Fibroblast of upper back skin (primary cell): ENCODE data around the gene RNF169.
A peak's percentile ranks its signal among the peaks of the same experiment; 100 is the strongest.
"Not testable (repeated sequence)": the region's sequence is repeated elsewhere in the genome, so short reads cannot be mapped to it uniquely, and the experiment has no call there.

Source experiments
- DNase-seq: peaks from one replicate; pipeline ENCODE4 v3.0.0-alpha.2; 2013

The RNF169 gene

DNA sequence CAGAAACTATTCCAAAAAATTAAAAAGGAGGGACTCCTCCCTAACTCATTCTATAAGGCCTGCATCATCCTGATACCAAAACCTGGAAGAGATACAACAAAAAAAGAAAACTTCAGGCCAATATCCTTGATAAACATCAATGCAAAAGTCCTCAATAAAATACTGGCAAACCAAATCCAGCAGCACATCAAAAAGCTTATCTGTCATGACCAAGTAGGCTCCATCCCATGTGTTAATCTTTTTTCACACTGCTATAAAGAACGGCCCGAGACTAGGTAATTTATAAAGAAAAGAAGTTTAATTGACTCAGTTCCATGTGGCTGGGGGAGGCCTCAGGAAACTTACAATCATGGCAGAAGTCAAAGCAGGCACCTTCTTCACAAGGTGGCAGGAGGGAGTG is 76.9 kb downstream of the RNF169 start:
- not testable (repeated sequence) for DNase-seq

DNA sequence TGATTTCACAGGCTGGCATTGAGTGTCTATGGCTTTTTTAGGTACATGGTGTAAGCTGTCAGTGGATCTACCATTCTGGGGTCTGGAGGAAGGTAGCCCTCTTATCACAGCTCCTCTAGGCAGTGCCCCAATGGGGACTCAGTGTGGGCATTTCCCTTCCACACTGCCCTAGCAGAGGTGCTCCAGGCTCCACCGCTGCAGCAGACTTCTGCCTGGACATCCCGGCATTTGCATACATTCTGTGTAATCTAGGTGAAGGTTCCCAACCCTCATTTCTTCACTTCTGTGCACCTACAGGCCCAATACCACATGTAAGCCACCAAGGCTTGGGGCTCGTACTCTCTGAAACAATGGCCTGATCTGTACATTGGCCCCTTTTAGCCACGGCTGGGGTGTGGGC is 78.3 kb downstream of the RNF169 start:
- no peak for DNase-seq

DNA sequence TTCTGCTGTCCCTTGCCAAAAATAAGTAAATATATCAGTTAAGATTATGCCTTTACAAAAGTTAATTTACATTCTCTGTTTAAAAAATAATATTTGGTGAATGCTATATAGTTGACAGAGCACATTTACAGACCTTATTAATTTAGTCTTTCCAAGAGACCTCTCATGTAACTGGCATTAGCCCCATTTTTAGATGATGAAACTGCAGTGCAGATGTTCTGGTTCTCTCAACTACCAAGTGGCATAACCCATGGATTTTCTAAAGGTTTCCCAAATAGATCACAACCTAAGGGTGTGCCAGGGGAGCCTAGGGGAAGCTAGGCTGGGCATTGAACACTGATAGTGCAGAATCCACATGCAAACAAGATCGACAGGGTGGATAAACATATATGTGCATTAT is 88.5 kb downstream of the RNF169 start:
- no peak for DNase-seq

DNA sequence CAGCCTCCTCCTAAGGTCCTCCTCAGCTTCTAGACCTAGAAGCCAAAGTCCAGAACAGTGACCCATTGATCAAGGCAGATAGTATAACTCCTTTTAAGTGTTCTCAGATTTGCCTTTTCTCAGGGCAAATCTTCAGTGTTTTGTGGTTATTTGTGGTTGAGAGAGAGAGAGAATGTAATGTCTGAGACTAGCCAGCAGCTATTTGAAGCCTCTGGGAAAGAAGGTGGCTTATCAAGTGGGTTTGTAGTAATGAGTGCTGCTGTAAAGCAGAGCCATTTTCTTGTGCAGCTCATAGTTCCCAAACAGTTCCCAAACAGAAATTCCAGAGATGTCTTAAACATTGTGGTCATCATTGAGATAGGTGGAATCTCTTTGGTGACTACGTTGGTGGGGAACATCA is 89.5 kb downstream of the RNF169 start:
- DNase-seq: no peak

DNA sequence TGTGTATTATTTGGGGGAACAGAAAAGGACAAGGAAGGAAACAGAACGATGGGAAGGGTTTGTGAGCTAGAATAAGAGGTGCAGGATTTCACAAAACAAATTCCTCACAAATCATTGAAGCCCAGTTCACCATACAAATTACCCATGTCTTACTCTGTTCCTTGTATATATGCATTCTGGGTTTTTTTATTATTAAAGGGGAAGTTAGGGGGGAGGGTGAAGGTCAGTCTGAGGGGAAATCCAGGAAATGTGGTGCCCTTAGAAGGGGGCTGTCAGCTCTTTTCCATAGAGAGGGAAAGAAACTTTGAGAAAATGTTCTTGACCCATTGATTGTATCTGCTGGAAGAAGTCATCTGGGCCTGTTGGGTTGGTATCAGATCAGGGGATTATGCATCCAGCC is 90.8 kb downstream of the RNF169 start:
- DNase-seq: no peak

DNA sequence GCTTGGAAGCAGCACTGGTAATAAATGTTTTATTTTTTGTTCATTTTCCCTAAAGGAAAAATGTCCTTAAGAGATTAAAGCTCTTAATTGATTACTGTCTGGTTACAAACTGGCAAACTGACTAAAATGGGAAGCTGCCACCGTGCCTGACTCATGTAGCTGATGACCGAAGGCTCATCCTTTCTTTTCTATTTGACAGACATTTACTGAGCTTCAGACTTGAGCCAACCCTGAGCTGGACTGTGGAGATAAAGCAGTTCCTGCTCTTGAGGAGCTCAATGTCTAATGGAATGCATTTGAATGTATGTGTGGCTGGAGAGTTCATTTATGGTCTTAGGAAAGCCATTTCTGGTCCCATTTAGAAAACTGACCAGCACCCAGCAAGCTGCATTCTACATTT is 91.3 kb downstream of the RNF169 start:
- DNase-seq: no peak

DNA sequence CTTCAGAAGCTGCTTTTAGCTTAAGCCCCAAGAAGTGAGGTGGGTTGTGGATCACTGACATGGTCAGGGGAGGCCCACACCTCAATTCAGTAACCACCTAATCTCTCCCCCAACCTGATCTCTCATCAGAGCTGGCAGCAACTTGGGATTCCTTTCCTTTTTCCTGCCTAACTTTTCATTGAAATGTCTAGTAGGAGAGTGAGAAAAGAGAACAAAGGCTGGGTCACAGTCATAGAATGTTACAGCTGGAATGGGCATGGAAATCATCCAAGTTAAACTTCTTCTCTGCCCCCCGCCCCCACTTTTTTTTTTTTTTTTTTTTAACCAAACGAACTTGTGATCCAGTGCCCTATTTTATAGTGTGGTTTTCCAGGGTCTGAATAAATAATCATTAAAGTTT is 91.8 kb downstream of the RNF169 start:
- no peak for DNase-seq

DNA sequence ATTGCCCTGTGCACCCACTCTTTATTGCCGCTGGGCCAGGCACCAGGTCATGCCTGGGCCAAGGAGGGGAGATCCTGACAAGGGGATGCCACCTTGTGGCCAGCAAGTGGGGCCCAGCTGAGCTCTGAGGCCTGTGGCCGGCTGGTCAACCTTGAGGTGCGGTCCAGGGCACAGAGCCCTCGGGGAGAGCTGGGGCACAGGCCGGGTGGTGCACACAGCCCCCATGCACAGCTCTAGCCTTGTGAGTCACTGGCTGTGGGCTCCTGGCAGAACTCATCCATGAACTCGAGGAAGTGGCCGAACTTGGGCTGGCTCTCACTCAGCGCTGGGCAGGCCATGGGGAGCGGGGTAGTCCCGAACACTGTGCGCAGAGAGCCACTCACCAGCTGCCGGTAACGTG is 94.3 kb downstream of the RNF169 start:
- no peak for DNase-seq

DNA sequence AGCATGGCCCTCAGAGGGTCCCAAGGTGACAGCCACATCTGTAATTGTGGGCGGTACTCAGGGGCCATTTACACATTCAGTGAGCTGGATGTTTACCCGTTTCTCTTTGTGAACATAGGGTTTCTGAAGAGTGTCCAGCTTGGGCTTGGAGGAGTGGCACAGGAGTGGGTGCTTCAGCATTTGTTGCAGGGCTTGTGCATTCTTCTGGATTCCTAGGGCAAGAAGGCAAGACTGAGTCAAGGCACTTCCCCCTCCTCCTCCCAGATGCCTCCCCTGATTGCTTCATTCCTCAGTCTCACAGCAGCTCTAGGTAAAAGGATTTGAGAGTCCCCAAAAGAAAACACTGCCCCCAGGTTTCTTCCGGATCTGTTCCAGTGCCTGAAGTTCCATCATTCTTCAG is 95.4 kb downstream of the RNF169 start:
- DNase-seq: no peak

DNA sequence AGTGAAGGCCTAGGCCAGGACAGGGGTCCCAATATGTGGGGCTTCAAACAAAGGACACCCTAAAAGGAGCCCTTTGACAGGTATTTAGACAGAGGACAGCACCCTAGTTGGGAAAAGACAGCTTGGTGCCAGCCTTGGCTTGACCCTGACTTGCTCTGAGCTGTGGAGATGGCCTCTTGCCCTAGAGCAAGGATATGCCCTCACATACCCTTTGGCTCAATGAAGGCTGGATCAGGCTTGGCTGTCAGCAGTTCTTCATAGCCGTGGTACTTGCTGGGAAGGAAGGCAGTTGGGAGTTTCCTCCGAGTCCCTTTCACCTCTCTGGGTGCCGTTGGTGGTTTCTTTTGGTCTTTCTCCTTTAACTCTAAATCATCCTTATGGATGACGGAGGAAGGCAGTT is 96.2 kb downstream of the RNF169 start:
- no peak for DNase-seq

DNA sequence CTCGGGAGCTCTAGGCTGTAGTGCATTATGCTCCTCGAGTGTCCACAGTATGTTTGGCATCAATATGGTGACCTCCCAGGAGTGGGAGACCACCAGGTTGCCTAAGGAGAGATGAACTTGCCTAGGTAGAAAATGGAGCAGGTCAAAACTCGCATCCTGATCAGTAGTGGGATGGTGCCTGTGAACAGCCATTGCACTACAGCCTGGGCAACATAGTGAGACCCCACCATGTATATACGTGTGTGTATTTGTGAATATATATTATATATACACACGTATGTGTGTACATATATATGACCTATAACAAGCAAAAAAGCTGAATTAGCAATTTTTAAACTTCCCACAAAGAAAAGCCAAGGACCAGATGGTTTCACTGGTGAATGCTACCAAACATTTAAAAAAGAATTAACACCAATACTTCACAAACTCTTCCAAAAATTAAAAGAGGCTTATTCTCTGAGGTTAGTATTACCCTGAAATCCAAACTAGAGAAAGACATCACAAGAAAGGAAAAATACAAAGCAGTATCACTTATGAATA is 97.4 kb downstream of the RNF169 start:
- no peak for DNase-seq

DNA sequence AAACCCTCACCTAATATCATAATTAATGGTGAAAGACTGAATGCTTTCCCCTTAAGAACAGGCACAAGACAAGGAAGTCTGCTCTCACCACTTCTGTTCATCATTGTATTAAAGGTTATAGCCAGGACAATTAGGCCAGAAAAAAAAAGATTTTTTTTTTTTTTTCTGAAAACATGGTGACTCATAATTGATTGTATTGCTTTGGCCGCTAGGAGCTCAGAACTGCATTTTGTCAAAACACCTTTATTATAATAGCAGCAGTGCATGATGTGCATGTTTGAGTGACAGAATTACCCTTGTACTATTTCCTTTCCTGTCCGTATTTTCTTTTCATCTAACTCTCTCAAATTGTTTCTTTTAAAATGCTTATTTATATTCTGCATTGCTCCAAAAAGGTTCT is 98.1 kb downstream of the RNF169 start:
- DNase-seq: no peak

DNA sequence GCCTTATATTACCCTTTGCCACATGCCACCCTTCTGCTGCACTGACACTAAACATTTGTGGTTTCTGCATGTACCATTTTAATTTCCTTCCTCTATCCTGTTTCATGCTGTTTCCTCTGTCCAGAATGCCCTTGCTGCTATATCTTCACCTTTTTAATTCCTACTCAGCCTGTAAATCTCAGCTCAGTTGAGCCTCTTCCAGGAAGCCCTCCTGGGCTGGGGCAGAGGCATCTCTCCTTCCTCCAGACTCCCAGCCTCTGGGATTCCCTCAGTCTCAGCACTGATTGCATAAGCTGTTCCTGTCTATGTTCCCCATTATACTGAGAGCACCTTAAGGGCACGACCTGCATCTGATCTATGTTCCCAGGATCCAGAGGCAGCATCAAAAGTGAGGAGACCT is 98.7 kb downstream of the RNF169 start:
- DNase-seq: no peak

DNA sequence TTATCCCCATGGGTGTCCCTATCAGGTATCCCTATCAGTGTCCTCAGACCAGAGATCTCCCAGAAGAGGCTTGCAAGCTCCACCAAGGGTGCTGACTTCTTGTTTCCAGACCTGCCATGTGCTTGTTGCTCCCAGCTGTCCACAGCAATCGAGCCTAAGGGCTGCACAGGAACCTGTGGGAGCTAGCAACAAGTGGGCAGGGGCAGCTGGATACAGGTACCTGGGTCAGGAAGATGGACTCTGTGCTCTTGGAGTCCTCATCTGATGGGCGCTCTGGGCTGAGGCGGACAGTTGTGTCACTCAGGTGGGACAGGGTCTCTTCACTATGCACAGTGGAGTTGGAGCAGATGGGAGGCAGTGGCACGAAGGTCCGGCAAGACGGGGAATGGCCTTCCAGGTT is 99.2 kb downstream of the RNF169 start:
- no peak for DNase-seq

DNA sequence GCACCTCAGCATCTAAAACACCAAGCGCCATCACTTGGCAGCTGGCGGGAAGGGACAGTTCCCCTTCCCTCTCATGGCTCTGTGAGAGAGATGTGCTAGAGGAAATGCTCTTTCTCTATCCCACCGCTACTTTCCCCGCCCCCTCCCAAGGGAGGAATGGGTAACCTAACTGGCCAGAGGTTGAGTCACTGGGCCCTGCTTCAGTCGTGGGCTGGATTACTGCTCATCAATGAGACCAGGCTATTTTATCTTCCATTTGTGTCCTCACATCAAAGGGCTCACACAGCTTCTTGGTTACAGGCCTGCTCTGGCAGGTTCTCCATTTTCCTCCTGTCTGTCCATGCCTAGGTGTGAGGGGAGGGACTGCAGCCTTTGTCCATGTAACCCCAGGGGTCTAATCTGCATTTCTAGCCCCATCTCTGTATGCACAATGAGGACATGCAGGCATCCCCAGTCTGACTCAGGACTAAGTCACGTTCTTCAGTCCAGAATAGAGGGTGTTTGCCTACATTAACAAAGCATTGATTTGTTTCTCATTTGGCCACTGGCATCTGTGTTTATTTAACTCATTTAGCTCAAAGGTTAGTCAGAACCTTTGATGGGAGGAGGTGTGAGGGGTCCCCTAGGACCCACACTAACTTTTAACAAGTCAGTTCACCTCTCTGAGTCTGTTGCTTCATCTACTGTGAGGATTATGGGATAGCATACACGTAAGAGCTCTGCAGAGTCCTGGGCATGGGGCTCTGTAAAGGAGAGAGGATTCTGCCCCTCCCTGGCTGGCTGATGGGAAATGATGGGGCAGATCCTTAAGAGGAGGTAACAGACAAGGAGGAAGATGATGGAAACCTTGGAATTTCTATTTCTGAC is 101.1 kb downstream of the RNF169 start:
- DNase-seq: peak; percentile 83

DNA sequence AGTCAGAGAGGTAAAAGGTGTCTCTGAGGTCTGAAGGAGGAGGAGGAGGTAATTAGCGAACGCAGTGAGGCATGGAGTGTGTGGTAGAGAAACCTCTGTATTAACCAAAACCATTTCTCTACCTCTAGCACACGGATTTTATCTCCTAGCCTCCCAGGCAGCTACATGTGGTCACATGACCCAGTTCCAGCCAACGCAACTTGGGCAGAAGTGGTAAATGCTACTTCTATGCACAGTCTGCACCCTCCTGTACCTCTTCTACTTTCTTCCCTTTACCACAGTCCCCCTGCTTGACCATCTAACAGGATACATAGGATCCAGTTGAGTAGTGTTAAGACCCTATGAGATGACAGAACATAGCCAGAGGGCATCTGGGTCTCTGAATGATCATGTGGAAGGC is 104.6 kb downstream of the RNF169 start:
- no peak for DNase-seq

DNA sequence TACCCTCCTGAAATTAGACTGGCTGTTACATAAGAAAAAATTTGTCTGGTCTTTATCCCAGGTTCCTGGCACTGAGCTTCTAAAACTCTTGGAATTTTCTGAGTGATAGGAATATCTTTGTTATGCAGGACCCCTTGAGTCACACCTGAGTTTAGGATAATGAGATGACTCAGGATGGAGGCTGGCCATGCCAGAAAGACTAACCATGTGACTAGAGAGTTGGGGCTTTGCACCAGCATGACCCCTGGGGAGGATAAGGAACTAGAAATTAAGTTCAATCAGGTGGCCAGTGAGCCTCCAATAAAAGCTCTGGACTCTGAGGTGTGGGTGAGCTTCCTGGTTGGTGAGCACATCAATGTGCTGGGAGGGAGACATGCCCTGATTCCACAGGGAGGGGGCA is 112.1 kb downstream of the RNF169 start:
- DNase-seq: no peak

DNA sequence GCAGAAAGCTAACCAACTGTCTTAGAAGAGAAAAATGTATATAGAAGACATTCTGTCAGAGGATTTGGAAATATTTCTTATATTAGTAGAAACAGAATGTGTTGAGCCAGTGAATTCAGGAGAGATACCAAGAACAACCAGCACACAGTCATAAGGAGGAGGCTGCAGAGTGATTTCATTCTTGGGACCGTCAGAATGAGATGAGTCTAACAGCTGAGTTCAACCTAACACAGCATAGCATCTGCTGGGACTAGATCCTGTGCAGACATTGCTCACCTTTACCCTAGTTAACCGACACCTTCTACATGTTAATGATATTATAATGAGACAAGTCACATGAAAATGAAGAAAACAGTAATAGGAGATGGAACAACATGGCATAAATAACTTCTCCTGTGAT is 114.8 kb downstream of the RNF169 start:
- DNase-seq: no peak

DNA sequence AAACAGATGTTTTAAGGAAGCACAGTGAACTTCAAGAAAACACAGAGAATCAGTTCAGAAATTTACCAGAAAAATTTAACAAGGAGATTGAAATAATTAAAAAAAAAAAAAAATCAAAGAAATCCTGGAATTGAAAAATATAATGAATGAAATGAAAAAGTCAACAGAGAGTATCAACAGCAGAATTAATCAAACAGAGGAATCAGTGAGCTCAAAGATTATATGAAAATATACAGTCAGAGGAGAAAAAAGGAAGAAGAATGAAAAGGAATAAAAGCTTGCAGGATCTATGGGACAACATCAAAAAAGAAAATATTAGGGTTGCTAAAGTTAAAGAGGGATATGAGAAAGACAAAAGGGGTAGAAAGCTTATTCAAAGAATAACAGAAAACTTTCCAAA is 117.9 kb downstream of the RNF169 start:
- DNase-seq: no peak

DNA sequence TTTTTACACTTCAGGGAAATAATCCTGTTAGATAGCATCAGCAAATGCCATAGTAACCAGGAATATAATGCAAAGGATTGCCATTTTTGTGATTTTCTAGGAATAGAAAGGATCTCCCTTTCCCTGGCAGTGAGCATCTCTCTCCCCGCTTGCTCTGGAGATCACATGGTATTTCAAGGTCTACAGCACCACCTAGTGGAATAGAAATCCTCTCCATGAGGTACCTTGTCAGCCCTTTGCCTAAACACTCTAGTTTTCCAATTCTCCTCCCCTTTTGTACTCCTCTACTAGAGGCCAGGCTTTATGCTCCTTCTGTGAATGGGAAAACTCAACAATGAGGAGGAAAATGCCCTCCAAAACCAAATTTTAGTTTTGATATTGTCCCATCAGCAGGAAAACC is 121.8 kb downstream of the RNF169 start:
- peak; percentile 32 for DNase-seq

DNA sequence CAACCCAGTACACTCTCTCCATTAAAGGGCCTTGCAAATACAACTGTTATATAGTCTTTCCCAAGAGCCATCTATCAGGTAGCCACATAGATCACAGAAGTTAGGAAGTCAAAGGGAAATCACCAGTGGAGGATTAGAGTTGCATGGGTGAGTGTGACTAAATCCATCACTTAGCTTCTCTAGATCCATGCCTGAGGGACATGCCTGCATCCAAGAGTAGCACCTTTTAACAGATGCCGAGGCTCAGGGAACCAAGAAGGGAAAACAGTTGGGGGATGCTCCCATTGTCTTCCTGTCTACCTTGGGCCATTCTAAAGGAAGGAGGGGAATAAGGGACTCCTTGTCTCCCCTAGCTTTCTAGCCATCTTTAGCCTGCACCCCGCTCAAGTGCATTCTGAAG is 122.4 kb downstream of the RNF169 start:
- no peak for DNase-seq

DNA sequence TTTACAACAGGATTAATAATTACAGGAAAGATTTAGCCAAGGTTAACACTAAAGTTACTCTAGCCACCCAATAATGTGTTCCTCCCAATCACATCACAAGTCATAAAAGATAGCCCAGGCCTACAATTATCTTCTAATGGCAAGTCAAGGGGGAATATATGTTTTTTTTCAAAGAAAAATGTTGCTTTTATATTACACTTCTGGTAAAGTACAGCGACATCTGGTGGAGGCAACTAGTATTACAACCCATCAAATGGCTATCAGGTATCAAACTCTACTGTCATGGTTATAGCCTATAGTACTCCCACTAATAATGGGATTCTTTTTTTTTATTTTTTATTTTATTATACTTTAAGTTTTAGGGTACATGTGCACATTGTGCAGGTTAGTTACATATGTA is 128.5 kb downstream of the RNF169 start:
- no peak for DNase-seq
